HEK293T (cell line): ENCODE results near the gene SHANK1.
A peak's percentile ranks its signal among the peaks of the same experiment; 100 is the strongest.

Experiments
- BHLHE40 ChIP-seq: fragments of 450-650 bp; IDR thresholded peaks from 2 replicates; pipeline ENCODE4 v1.6.1; 2016; ENCODE audit warnings: mild to moderate bottlenecking, moderate library complexity, borderline replicate concordance
- ELF4 ChIP-seq: fragments of 450-650 bp; IDR thresholded peaks from 2 replicates; pipeline ENCODE4 v1.6.1; 2017; ENCODE audit warnings: antibody characterized with exemption
- FOXA1 ChIP-seq: fragments of 450-650 bp; IDR thresholded peaks from 2 replicates; pipeline ENCODE4 v1.6.1; 2016; ENCODE audit warnings: mild to moderate bottlenecking
- FOXK2 ChIP-seq: fragments of 450-650 bp; IDR thresholded peaks from 2 replicates; pipeline ENCODE4 v1.6.1; 2016; ENCODE audit warnings: mild to moderate bottlenecking
- FOXM1 ChIP-seq: fragments of 450-650 bp; IDR thresholded peaks from 2 replicates; pipeline ENCODE4 v1.6.1; 2017; ENCODE audit warnings: mild to moderate bottlenecking, borderline replicate concordance
- HDGF ChIP-seq: fragments of 450-650 bp; IDR thresholded peaks from 2 replicates; pipeline ENCODE4 v1.6.1; 2017; ENCODE audit warnings: antibody characterized with exemption, borderline replicate concordance
- LEF1 ChIP-seq: fragments of 450-650 bp; IDR thresholded peaks from 2 replicates; pipeline ENCODE4 v1.6.1; 2017; ENCODE audit warnings: mild to moderate bottlenecking, borderline replicate concordance
- NFRKB ChIP-seq: fragments of 450-650 bp; IDR thresholded peaks from 2 replicates; pipeline ENCODE4 v1.6.1; 2016; ENCODE audit warnings: mild to moderate bottlenecking, moderate library complexity
- SP1 ChIP-seq: fragments of 450-650 bp; IDR thresholded peaks from 2 replicates; pipeline ENCODE4 v1.6.1; 2017
- SUZ12 ChIP-seq: fragments of 450-650 bp; IDR thresholded peaks from 2 replicates; pipeline ENCODE4 v1.6.1; 2016; ENCODE audit warnings: mild to moderate bottlenecking
- TARDBP ChIP-seq: fragments of 450-650 bp; IDR thresholded peaks from 2 replicates; pipeline ENCODE4 v1.6.1; 2016
- ZNF384 ChIP-seq: fragments of 450-650 bp; IDR thresholded peaks from 2 replicates; pipeline ENCODE4 v1.6.1; 2016
- TF ChIP-seq, protein P1 (sequence below): fragments of 450-650 bp; IDR thresholded peaks from 2 replicates; pipeline ENCODE4 v1.6.1; 2016

DNA sequence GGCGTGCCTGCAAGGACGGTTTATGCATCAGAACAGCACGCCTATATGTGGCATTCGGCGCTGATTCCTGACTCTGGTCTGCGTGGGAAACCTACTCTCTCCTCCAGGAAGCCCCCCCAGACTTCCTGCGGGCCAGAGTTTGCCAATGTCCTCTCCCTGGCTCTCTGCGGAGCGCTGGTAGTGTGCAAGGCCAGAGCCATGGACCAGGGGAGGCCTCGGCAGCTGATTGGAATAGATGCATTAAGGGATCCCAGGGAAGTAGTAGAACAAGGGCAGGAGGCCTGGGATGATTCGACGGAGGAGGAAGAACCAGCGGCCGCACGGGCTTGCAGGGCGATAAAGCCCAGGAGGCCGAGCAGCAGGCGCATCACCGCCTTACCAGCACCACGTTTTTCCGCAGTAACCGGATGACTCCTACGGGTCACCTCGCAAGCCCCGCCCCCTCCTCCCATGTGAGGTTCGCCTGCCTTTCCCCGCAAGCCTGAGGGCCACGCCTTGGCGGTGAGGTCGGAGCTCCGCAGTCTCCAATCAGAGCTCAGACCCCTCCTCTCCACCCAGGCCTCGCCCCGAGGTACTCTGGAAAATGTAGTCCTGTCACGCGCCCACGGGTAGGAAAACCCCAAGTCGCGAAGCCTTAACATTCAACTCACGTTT, 8.6 kb upstream of the SHANK1 start:
- TF ChIP-seq BHLHE40: no peak
- no peak for TF ChIP-seq TARDBP
- TF ChIP-seq SP1: no peak
- TF ChIP-seq, protein P1, sequence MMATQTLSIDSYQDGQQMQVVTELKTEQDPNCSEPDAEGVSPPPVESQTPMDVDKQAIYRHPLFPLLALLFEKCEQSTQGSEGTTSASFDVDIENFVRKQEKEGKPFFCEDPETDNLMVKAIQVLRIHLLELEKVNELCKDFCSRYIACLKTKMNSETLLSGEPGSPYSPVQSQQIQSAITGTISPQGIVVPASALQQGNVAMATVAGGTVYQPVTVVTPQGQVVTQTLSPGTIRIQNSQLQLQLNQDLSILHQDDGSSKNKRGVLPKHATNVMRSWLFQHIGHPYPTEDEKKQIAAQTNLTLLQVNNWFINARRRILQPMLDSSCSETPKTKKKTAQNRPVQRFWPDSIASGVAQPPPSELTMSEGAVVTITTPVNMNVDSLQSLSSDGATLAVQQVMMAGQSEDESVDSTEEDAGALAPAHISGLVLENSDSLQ: no peak
- no peak for TF ChIP-seq ZNF384
- TF ChIP-seq FOXM1: no peak
- TF ChIP-seq ELF4: no peak
- 0 out of 2 replicates have a peak, but pooled peaks have one; percentile 18 for TF ChIP-seq HDGF
- TF ChIP-seq NFRKB: no peak
- TF ChIP-seq FOXA1: no peak
- TF ChIP-seq SUZ12: no peak
- TF ChIP-seq FOXK2: no peak
- TF ChIP-seq LEF1: no peak
